ENCODE data around the gene AARS1. TPM values are rescaled to one million over a fixed set of nuclear protein-coding genes. Genes with fewer than 3 reads are reported as not detected.
"Not testable (repeated sequence)": the region's sequence is repeated elsewhere in the genome, so short reads cannot be mapped to it uniquely, and the experiment has no call there.

The AARS1 gene
- polyA plus RNA-seq (2012; ENCODE audit: low read depth, missing spikeins): 73.7 TPM

GRCh38 chr16:70289229-70290094 is at the start of gene AARS1:
TSS of gene AARS1 (minus strand) at chr16:70289506. CDS start at chr16:70282763, 6,743 bp downstream.
- DNase-seq (ENCODE audit: insufficient read length, low spot score): peak; percentile 88
- peak; percentile 92 for FAIRE-seq
- TF ChIP-seq POLR2A (IDR thresholded peaks at IDR 0.05; ENCODE audit: low read depth, low read length) (peak; percentile 90), PAX5 (IDR thresholded peaks at IDR 0.05; ENCODE audit: insufficient read depth, low read length, severe bottlenecking) (no peak), POLR2AphosphoS5 (IDR thresholded peaks at IDR 0.05; ENCODE audit: low read depth, low read length) (peak; percentile 91), TAF1 (IDR thresholded peaks at IDR 0.05; ENCODE audit: low read depth, low read length) (peak; percentile 88), POU2F2 (IDR thresholded peaks at IDR 0.05; ENCODE audit: low read depth, low read length) (peak; percentile 75; the same call in 1 of the 2 replicates), SPI1 (IDR thresholded peaks at IDR 0.05; ENCODE audit: low read depth, low read length) (no peak)

- DNase-seq (ENCODE audit: insufficient read length, low spot score) (no peak), FAIRE-seq (no peak)
- TF ChIP-seq POLR2A (IDR thresholded peaks at IDR 0.05; ENCODE audit: low read depth, low read length): no peak
- no peak for TF ChIP-seq SPI1 (IDR thresholded peaks at IDR 0.05; ENCODE audit: low read depth, low read length)
- TF ChIP-seq PAX5 (IDR thresholded peaks at IDR 0.05; ENCODE audit: insufficient read depth, low read length, severe bottlenecking): no peak
- no peak for TF ChIP-seq TAF1 (IDR thresholded peaks at IDR 0.05; ENCODE audit: low read depth, low read length)
- TF ChIP-seq POU2F2 (IDR thresholded peaks at IDR 0.05; ENCODE audit: low read depth, low read length): no peak
- TF ChIP-seq POLR2AphosphoS5 (IDR thresholded peaks at IDR 0.05; ENCODE audit: low read depth, low read length): no peak
These were observed 48.5 kb upstream of the AARS1 start for GRCh38 chr16:70337814-70338213.

GRCh38 chr16:70332728-70333127 is 43.4 kb upstream of the AARS1 start:
- FAIRE-seq: peak; percentile 26
- DNase-seq (ENCODE audit: insufficient read length, low spot score): not testable (repeated sequence)

- DNase-seq (ENCODE audit: insufficient read length, low spot score): no peak
- TF ChIP-seq POU2F2 (IDR thresholded peaks at IDR 0.05; ENCODE audit: low read depth, low read length) (no peak), POLR2AphosphoS5 (IDR thresholded peaks at IDR 0.05; ENCODE audit: low read depth, low read length) (no peak), TAF1 (IDR thresholded peaks at IDR 0.05; ENCODE audit: low read depth, low read length) (no peak), PAX5 (IDR thresholded peaks at IDR 0.05; ENCODE audit: insufficient read depth, low read length, severe bottlenecking) (no peak), POLR2A (IDR thresholded peaks at IDR 0.05; ENCODE audit: low read depth, low read length) (no peak), SPI1 (IDR thresholded peaks at IDR 0.05; ENCODE audit: low read depth, low read length) (no peak)
These were observed 42.5 kb upstream of the AARS1 start for GRCh38 chr16:70331588-70332358.

GRCh38 chr16:70331091-70331490 is 41.8 kb upstream of the AARS1 start:
- TF ChIP-seq TAF1 (IDR thresholded peaks at IDR 0.05; ENCODE audit: low read depth, low read length) (no peak), POLR2AphosphoS5 (IDR thresholded peaks at IDR 0.05; ENCODE audit: low read depth, low read length) (no peak), SPI1 (IDR thresholded peaks at IDR 0.05; ENCODE audit: low read depth, low read length) (no peak), PAX5 (IDR thresholded peaks at IDR 0.05; ENCODE audit: insufficient read depth, low read length, severe bottlenecking) (no peak), POU2F2 (IDR thresholded peaks at IDR 0.05; ENCODE audit: low read depth, low read length) (no peak), POLR2A (IDR thresholded peaks at IDR 0.05; ENCODE audit: low read depth, low read length) (no peak)
- DNase-seq (ENCODE audit: insufficient read length, low spot score): no peak
- FAIRE-seq: no peak

More at GRCh38 chr16:70331588-70332358, 42.5 kb upstream of the AARS1 start:
- no peak for FAIRE-seq

DNA sequence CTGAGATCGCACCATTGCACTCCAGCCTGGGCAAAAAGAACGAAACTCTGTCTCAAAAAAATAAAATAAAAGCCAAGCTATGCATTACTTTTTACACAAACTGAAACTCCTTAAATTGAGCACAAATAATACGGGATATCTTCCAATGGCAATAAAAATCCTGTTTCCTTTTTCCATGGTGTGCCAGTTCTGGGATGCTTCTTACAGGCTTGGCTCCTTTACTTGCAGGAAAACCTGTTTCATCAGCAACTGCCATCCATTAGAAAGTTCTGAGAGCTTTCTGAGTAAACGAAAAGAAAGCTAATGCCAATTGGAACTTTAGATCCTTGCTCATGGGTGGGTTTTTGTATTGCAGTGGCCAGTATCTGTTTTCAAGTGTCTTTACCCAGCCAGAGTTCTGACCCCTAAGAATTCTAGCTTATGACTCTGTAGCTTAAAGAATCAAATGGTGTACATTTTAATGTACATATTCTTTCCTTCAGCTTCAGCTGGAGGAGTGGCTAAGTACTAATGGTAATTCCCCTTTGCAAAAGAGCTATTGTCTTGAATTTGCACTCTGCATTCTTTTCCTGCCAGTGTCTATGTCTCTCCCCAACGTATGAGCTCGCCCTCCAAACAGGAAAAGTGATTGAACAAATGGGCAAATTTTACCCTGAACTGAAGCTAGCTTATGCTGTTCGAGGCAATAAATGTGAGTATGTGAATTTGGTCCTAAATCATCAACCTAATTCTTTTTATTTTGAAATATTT is 35.9 kb upstream of the AARS1 start:
- TF ChIP-seq SPI1 (IDR thresholded peaks at IDR 0.05; ENCODE audit: low read depth, low read length): no peak
- TF ChIP-seq TAF1 (IDR thresholded peaks at IDR 0.05; ENCODE audit: low read depth, low read length): no peak
- no peak for TF ChIP-seq POLR2A (IDR thresholded peaks at IDR 0.05; ENCODE audit: low read depth, low read length)
- no peak for TF ChIP-seq PAX5 (IDR thresholded peaks at IDR 0.05; ENCODE audit: insufficient read depth, low read length, severe bottlenecking)
- TF ChIP-seq POLR2AphosphoS5 (IDR thresholded peaks at IDR 0.05; ENCODE audit: low read depth, low read length): no peak
- TF ChIP-seq POU2F2 (IDR thresholded peaks at IDR 0.05; ENCODE audit: low read depth, low read length): no peak
- FAIRE-seq (no peak), DNase-seq (ENCODE audit: insufficient read length, low spot score) (no peak)

GRCh38 chr16:70320121-70320520 is 30.8 kb upstream of the AARS1 start:
- DNase-seq (ENCODE audit: insufficient read length, low spot score) (no peak), FAIRE-seq (no peak)
- TF ChIP-seq SPI1 (IDR thresholded peaks at IDR 0.05; ENCODE audit: low read depth, low read length) (no peak), POU2F2 (IDR thresholded peaks at IDR 0.05; ENCODE audit: low read depth, low read length) (no peak), TAF1 (IDR thresholded peaks at IDR 0.05; ENCODE audit: low read depth, low read length) (no peak), POLR2A (IDR thresholded peaks at IDR 0.05; ENCODE audit: low read depth, low read length) (no peak)

DNA sequence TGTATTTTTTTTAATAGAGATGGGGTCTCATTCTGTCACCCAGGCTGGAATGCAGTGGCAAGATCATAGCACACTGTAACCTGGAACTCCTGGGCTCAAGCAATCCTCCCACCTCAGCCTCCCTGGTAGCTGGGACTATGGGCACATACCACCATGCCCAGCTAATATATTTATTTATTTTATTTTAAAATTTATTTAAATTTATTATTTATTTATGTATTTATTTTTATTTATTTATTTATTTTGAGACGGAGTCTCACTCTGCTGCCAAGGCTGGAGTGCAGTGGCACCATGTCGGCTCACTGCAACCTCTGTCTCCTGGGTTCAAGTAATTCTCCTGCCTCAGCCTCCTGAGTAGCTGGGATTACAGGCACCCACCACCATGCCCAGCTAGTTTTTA is 18.4 kb upstream of the AARS1 start:
- not testable (repeated sequence) for DNase-seq (ENCODE audit: insufficient read length, low spot score); FAIRE-seq

DNA sequence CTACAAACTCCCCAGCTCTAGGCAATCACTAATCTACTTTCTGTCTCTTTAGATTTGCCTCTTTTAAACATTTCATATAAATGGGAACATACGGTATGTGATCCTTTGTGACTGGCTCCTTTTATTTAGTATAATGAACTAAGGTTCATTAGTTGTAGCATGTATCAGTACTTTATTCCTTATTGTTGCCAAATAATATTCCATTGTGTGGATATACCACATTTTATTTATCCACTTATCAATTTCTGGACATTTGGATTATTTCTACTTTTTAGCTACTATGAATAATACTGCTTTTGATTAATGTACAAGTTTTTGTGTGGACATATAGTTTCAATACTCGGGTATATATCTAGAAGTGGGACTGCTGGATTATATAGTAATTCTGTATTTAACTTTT is 17.6 kb upstream of the AARS1 start:
- no peak for FAIRE-seq
- TF ChIP-seq POLR2A (IDR thresholded peaks at IDR 0.05; ENCODE audit: low read depth, low read length) (no peak), SPI1 (IDR thresholded peaks at IDR 0.05; ENCODE audit: low read depth, low read length) (no peak), POU2F2 (IDR thresholded peaks at IDR 0.05; ENCODE audit: low read depth, low read length) (no peak), POLR2AphosphoS5 (IDR thresholded peaks at IDR 0.05; ENCODE audit: low read depth, low read length) (no peak), TAF1 (IDR thresholded peaks at IDR 0.05; ENCODE audit: low read depth, low read length) (no peak), PAX5 (IDR thresholded peaks at IDR 0.05; ENCODE audit: insufficient read depth, low read length, severe bottlenecking) (no peak)
- no peak for DNase-seq (ENCODE audit: insufficient read length, low spot score)

All from GM12891 (cell line).